Neuronal stem cell (in vitro differentiated cells): ENCODE measurements around the gene CBX4.

Experiments used
- DNase-seq: peaks from one replicate; pipeline ENCODE4 v3.0.0-alpha.2; 2013; ENCODE audit warnings: low spot score
- H2AFZ ChIP-seq: one replicate; pipeline ENCODE4 v1.6.1; 2013; ENCODE audit warnings: mild to moderate bottlenecking, low read length, inconsistent platforms
- H2AK5ac ChIP-seq: 2 replicates; pipeline ENCODE4 v1.6.1; 2013; ENCODE audit warnings: low read depth, mild to moderate bottlenecking, inconsistent platforms, low read length, moderate library complexity, mixed read lengths
- H2BK120ac ChIP-seq: 2 replicates; pipeline ENCODE4 v1.6.1; 2013; ENCODE audit warnings: low read depth, mild to moderate bottlenecking, inconsistent platforms, low read length, moderate library complexity, mixed read lengths
- H2BK12ac ChIP-seq: one replicate; pipeline ENCODE4 v1.6.1; 2013; ENCODE audit warnings: low read length, inconsistent platforms
- H2BK15ac ChIP-seq: 2 replicates; pipeline ENCODE4 v1.6.1; 2013; ENCODE audit warnings: mild to moderate bottlenecking, low read length, inconsistent platforms, mixed read lengths
- H2BK5ac ChIP-seq: one replicate; pipeline ENCODE4 v1.6.1; 2013; ENCODE audit warnings: inconsistent platforms, mild to moderate bottlenecking, low read length, moderate library complexity
- H3K14ac ChIP-seq: one replicate; pipeline ENCODE4 v1.6.1; 2013; ENCODE audit warnings: low read length, inconsistent platforms
- H3K18ac ChIP-seq: 2 replicates; pipeline ENCODE4 v1.6.1; 2013; ENCODE audit warnings: low read length, inconsistent platforms
- H3K23ac ChIP-seq: 2 replicates; pipeline ENCODE4 v1.6.1; 2013; ENCODE audit warnings: low read depth, mild to moderate bottlenecking, mixed read lengths, low read length, inconsistent platforms; ENCODE audit not compliant: poor library complexity
- H3K27ac ChIP-seq: replicated peaks from 3 replicates; pipeline ENCODE4 v1.5.1; 2013; ENCODE audit warnings: low read length, inconsistent platforms
- H3K27me3 ChIP-seq, 3 experiments: 2 replicates each; pipeline ENCODE4 v1.6.1; 2013; ENCODE audit warnings: low read length in 3 of 3, mild to moderate bottlenecking in 2 of 3, inconsistent platforms in 1 of 3, low read depth in 1 of 3, mixed read lengths in 1 of 3, moderate library complexity in 1 of 3; ENCODE audit not compliant: control insufficient read depth in 3 of 3, insufficient read depth in 3 of 3
- H3K36me3 ChIP-seq, 2 donors: replicated peaks in 1 of 2; 2 replicates each; pipeline ENCODE4 v1.6.1; 2013; ENCODE audit warnings: low read length in 2 of 2; ENCODE audit not compliant: control insufficient read depth in 2 of 2, insufficient read depth in 2 of 2
- H3K4ac ChIP-seq: 2 replicates; pipeline ENCODE4 v1.6.1; 2013; ENCODE audit warnings: inconsistent platforms, mild to moderate bottlenecking, low read length, moderate library complexity
- H3K4me1 ChIP-seq, 2 donors: 1 replicate in 1 of 2; 2 replicates in 1 of 2; pipeline ENCODE4 v1.6.1; 2013; ENCODE audit warnings: low read length in 2 of 2, low read depth in 1 of 2; ENCODE audit not compliant: control insufficient read depth in 2 of 2, insufficient read depth in 1 of 2
- H3K4me2 ChIP-seq: one replicate; pipeline ENCODE4 v1.6.1; 2013; ENCODE audit warnings: mild to moderate bottlenecking, low read length, inconsistent platforms; ENCODE audit not compliant: insufficient read depth, poor library complexity, severe bottlenecking
- H3K4me3 ChIP-seq, 2 donors: 2 replicates each; pipeline ENCODE4 v1.5.1; 2013; ENCODE audit warnings: low read length in 2 of 2, mild to moderate bottlenecking in 2 of 2, inconsistent platforms in 1 of 2, moderate library complexity in 1 of 2
- H3K79me1 ChIP-seq: one replicate; pipeline ENCODE4 v1.6.1; 2013; ENCODE audit warnings: low read depth, mild to moderate bottlenecking, inconsistent platforms, low read length, moderate library complexity
- H3K9ac ChIP-seq: one replicate; pipeline ENCODE4 v1.6.1; 2013; ENCODE audit warnings: mild to moderate bottlenecking, low read depth, low read length, inconsistent platforms; ENCODE audit not compliant: poor library complexity
- H3K9me3 ChIP-seq, 2 donors: replicated peaks in 1 of 2; 2 replicates each; pipeline versions ENCODE3 to v1.6.1; 2013; ENCODE audit warnings: low read length in 2 of 2, mild to moderate bottlenecking in 2 of 2, inconsistent platforms in 1 of 2, low read depth in 1 of 2, mixed read lengths in 1 of 2, moderate library complexity in 1 of 2; ENCODE audit not compliant: control insufficient read depth in 2 of 2, insufficient read depth in 1 of 2
- H4K8ac ChIP-seq: one replicate; pipeline ENCODE4 v1.6.1; 2013; ENCODE audit warnings: low read depth, mild to moderate bottlenecking, inconsistent platforms, low read length, moderate library complexity
- H4K91ac ChIP-seq: one replicate; pipeline ENCODE4 v1.6.1; 2013; ENCODE audit warnings: low read length, low read depth, mild to moderate bottlenecking, inconsistent platforms; ENCODE audit not compliant: poor library complexity
- WGBS, 2 donors: extraction: QIAGEN DNeasy Blood & Tissue Kit; methylation state at CpG; one replicate each; pipeline ENCODE4 v1.1.7; 2013; ENCODE audit warnings: missing lambda C conversion rate in 2 of 2, mixed read lengths in 1 of 2; ENCODE audit not compliant: insufficient read length in 2 of 2, insufficient replicate concordance in 1 of 2; ENCODE audit errors: extremely low coverage in 2 of 2; 5-methylcytosine and 5-hydroxymethylcytosine counted together

CBX4 gene

DNA sequence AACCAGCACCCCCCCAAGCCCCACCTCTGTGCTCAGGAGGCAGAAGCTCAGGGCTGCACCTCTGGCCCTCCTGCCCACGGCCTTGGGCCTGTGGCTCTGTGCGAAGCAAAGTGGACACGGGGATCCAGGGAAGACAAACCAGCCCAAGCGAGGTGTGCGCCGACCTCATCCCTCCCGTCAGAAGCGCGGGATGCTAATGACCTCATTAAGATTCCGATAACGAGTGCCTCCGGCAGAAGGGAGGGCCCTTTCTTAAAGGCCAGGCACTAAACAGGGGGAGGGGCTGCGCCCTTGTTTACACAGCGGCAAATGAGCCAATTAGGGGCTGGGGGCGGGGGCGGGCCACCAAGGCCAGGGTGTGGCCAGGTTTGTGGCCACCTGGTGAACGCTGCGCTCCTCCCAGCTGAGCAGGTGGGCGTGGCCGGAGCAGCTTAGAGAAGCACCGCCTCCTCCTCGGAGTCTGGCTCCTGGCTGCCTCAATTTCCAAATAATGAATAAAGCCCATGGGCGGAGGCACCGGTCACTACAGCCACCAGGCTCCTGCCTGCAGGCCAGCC, 3.2 kb downstream of the CBX4 start:
- H3K27ac ChIP-seq, result no peak overlapping the region
- H2BK120ac ChIP-seq, result peak overlapping the region; percentile 77
- no peak overlapping the region for H4K91ac ChIP-seq
- H3K36me3 ChIP-seq, result peaks cover 0 to 51% of the 10 kb centered on the region in 2 donors
- no peak overlapping the region for H3K14ac ChIP-seq
- peak overlapping the region in 1 of 2 donors; percentile 42 for H3K4me3 ChIP-seq
- peaks cover 3% of the 10 kb centered on the region for H3K79me1 ChIP-seq
- no peak overlapping the region for H2AFZ ChIP-seq
- DNase-seq, result no peak
- H3K27me3 ChIP-seq, result peaks cover 14 to 63% (median 28%) of the 10 kb centered on the region in 3 experiments
- no peak overlapping the region for H2BK5ac ChIP-seq
- H4K8ac ChIP-seq, result peak overlapping the region; percentile 66
- H3K23ac ChIP-seq, result peak overlapping the region; percentile 97
- no peak overlapping the region for H3K9ac ChIP-seq
- peak overlapping the region; percentile 95 for H3K18ac ChIP-seq
- no peak overlapping the region for H2BK12ac ChIP-seq
- no CpG with 5 or more reads among the region's 24 CpGs for WGBS, 2 donors
- no peak overlapping the region for H3K4ac ChIP-seq
- peak overlapping the region; percentile 95 for H3K4me2 ChIP-seq
- H2BK15ac ChIP-seq, result peak overlapping the region; percentile 73
- H3K4me1 ChIP-seq, result peaks cover 29 to 53% of the 10 kb centered on the region in 2 donors
- H2AK5ac ChIP-seq, result peak overlapping the region; percentile 64
- H3K9me3 ChIP-seq, result peaks cover 0 to 3% of the 10 kb centered on the region in 2 donors

DNA sequence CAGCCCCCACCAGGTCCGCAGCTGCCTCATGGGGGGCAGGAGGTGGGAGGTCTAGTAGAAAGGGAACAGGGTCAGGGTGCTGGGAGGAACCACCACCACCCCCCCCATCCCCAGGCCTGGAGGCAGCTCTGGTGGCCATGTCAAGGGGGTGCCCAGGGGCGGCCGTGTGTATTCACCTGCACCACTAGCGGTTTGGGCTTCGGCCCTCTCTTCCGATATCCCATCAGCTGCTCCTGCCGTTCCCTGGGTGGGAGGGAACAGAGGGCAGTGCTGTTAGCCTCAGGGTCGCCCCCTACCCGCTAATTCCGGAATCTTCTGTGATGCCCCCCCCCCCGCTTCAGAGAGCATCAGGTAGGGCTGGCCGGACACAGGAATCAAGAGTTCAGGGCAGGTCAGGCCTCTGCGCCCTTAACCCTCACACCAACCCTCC, 3.8 kb downstream of the CBX4 start:
- Histone ChIP-seq H3K4me1 (peaks cover 33 to 51% of the 10 kb centered on the region in 2 donors), H3K4me3 (no peak overlapping the region), H3K9ac (no peak overlapping the region), H3K79me1 (peaks cover 3% of the 10 kb centered on the region), H3K18ac (peak overlapping the region; percentile 95), H2BK12ac (peak overlapping the region; percentile 63), H2AK5ac (peak overlapping the region; percentile 89), H2BK120ac (peak overlapping the region; percentile 77), H3K27me3 (peaks cover 9 to 58% (median 23%) of the 10 kb centered on the region in 3 experiments), H4K8ac (no peak overlapping the region), H2BK5ac (no peak overlapping the region), H3K9me3 (peaks cover 0 to 3% of the 10 kb centered on the region in 2 donors), H4K91ac (no peak overlapping the region), H3K23ac (peak overlapping the region; percentile 97), H3K36me3 (peaks cover 0 to 51% of the 10 kb centered on the region in 2 donors), H3K14ac (no peak overlapping the region), H2AFZ (no peak overlapping the region), H3K27ac (no peak overlapping the region), H3K4ac (no peak overlapping the region), H2BK15ac (peak overlapping the region; percentile 73), H3K4me2 (peak overlapping the region; percentile 43)
- no peak for DNase-seq
- no CpG with 5 or more reads among the region's 13 CpGs for WGBS, 2 donors

DNA sequence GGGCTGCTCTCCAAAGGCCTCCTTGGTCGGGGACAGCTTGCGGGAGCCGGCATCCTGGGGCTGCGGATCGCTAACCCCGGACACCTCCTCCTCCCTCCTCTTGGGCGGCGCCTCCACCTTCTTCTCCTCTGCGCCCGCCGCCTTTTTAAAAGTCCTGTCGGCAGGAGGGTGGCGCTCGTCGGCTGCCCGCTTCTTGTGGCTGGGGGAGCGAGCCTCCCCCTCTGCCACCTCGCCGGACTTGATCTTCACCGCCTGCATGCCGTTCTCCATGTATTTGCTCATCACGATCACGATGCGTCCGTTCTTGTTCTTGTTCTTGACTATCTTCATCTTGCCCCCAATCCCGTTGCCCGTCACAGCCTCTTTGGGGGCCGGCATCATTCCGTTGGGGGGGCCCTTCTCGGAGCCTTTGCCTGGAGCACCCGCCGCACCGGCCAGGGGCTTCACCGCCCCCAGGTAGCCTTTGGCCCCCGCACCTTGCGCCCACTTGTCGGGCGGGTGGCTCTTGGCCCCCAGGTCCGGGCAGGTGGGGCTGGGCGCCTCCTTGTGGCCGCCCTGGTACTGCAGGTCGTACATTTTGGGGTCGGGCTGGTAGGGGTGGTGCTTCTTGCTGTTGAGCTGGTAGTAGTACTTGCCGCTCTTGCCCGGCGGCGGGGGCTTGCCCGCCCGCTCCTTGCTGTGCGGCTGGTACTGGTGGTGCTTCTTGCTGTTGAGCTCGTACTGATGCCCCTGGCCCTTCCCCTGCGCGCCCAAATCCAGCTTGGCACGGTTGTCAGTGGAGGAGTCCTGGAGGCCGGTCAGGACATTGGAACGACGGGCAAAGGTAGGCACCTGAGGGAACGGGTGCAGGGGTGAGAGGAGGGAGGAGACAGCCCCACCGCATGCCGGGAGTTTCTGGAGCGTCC, 4.4 kb downstream of the CBX4 start:
- H3K36me3 ChIP-seq, result peaks cover 0 to 51% of the 10 kb centered on the region in 2 donors
- peak overlapping the region; percentile 89 for H2AK5ac ChIP-seq
- H3K14ac ChIP-seq, result peak overlapping the region; percentile 75
- no peak overlapping the region for H3K4me3 ChIP-seq
- H2AFZ ChIP-seq, result no peak overlapping the region
- peaks cover 3% of the 10 kb centered on the region for H3K79me1 ChIP-seq
- H4K8ac ChIP-seq, result no peak overlapping the region
- no peak overlapping the region for H4K91ac ChIP-seq
- H3K9me3 ChIP-seq, result no peaks in the 10 kb centered on the region
- H3K9ac ChIP-seq, result peak overlapping the region; percentile 80
- peaks cover 2 to 51% (median 16%) of the 10 kb centered on the region in 3 experiments for H3K27me3 ChIP-seq
- no peak overlapping the region for H3K27ac ChIP-seq
- peak overlapping the region; percentile 92 for H2BK15ac ChIP-seq
- no peak overlapping the region for H3K4ac ChIP-seq
- no CpG with 5 or more reads among the region's 61 CpGs for WGBS, 2 donors
- peak overlapping the region; percentile 95 for H3K18ac ChIP-seq
- no peak for DNase-seq
- H3K4me2 ChIP-seq, result peak overlapping the region; percentile 32
- no peak overlapping the region for H2BK120ac ChIP-seq
- peak overlapping the region; percentile 97 for H3K23ac ChIP-seq
- peaks cover 30 to 46% of the 10 kb centered on the region in 2 donors for H3K4me1 ChIP-seq
- peak overlapping the region; percentile 36 for H2BK5ac ChIP-seq
- peak overlapping the region; percentile 73 for H2BK12ac ChIP-seq
